Right lobe of liver (tissue), 6 donors: ENCODE data around the gene C1D. TPM values are rescaled to one million over a fixed set of nuclear protein-coding genes. Genes with fewer than 3 reads are reported as not detected.

Experiments used
- ATAC-seq, 4 donors: fragments of 200-7000 bp; cut with Tn5 transposase; one replicate each; pipeline ENCODE4 v1.9.1; 2020; ENCODE audit warnings: mild to moderate bottlenecking in 4 of 4, moderate library complexity in 4 of 4
- DNase-seq, 3 donors: peaks; one replicate each; pipeline ENCODE4 v3.0.0-alpha.2; 2020
- H3K27ac ChIP-seq, 3 donors: fragments of 200-600 bp; one replicate each; pipeline ENCODE4 v1.8.0; 2022
- H3K27me3 ChIP-seq, 2 donors: fragments of 200-600 bp; one replicate each; pipeline ENCODE4 v1.8.0; 2022
- H3K36me3 ChIP-seq, 4 donors: fragments of 200-600 bp; sonication (generic) in 1 of 4; one replicate each; pipeline versions ENCODE4 v1.5.1 to v1.8.0; 2017 to 2022; ENCODE audit warnings: control low read depth in 1 of 4
- H3K4me1 ChIP-seq, 4 donors: fragments of 200-600 bp; sonication (generic) in 1 of 4; one replicate each; pipeline versions ENCODE4 v1.5.1 to v1.8.0; 2017 to 2022; ENCODE audit warnings: control low read depth in 1 of 4
- H3K4me3 ChIP-seq, 3 donors: fragments of 200-600 bp; one replicate each; pipeline ENCODE4 v1.8.0; 2022
- H3K9me3 ChIP-seq, 4 donors: fragments of 200-600 bp; sonication (generic) in 1 of 4; one replicate each; pipeline versions ENCODE4 v1.5.1 to v1.8.0; 2017 to 2022; ENCODE audit warnings: control low read depth in 1 of 4
- POLR2A ChIP-seq: fragments of 450-650 bp; IDR thresholded peaks from one replicate; pipeline ENCODE4 v1.6.1; 2017; ENCODE audit warnings: antibody characterized with exemption, mild to moderate bottlenecking
- WGBS: methylation state at CpG from one replicate; pipeline ENCODE4 v1.1.6; 2018; ENCODE audit warnings: low coverage, low lambda C conversion rate; ENCODE audit not compliant: insufficient coverage; ENCODE audit errors: missing lambda C conversion rate; 5-methylcytosine and 5-hydroxymethylcytosine counted together
- intact Hi-C, 2 donors: fragments of 100-400 bp; cut with DNase I; formaldehyde crosslinking; loops; one replicate each; pipeline versions ENCODE4 v1.11.2 to v1.14.1; 2022
- total RNA-seq, 6 experiments: library from RNA; depleted of rRNA in 2 of 6; stranded (reverse); fragments of >200 nt in 2 of 6; fragmentation: NEBNext Ultra II Directional in 3 of 6; extraction: Animal tissue kit (Norgen Biotek cat#: 25700) in 3 of 6; gene quantifications; one replicate each; pipeline versions ENCODE4 v1.1.0 to v1.2.4, GENCODE V29; 2016 to 2023
- TF ChIP-seq, protein P1 (sequence below), 4 donors: fragments of 200-600 bp in 3 of 4; fragments of 450-650 bp in 1 of 4; IDR thresholded peaks; one replicate each; pipeline versions ENCODE4 v1.5.1 to v1.8.0; 2016 to 2022; ENCODE audit warnings: antibody characterized with exemption in 4 of 4, mild to moderate bottlenecking in 2 of 4
- donor health status: DM: no; HTN: yes; CAD: no.
- donor health status: DM: no; HTN: no; CAD: no.
- donor health status: DM: no; HTN: no; CAD: no.
- donor health status: DM: no; HTN: yes; CAD: no.
- donor health status: DM: no; HTN: yes; CAD: no.

The C1D gene
- total RNA-seq, 6 experiments from 2014 or later: 7.1 to 42.8 (median 15.0) TPM

DNA sequence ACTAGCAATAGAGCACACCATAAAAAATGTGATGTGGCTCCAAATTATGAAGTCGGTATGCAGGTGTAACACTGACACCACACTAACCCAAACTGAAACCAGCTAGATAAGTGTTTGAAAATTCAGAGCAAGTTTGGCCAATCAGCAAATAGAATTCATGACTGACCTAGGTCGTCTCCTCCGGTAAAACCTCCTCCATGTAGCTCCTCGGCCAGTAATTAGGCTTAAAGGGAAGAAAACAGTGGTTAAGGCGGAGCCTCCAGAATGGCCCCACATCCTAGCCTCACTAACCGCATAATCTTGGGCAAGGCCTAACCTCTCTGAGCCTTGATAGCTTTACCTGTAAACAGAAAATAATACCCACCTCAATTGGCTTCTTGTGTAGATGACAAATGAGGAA lies 30.1 kb downstream of the C1D start:
- intact Hi-C loops: no loop called here
- Histone ChIP-seq H3K27me3 (no peaks in the 10 kb centered on the region), H3K36me3 (no peaks in the 10 kb centered on the region), H3K4me1 (no peaks in the 10 kb centered on the region), H3K9me3 (no peaks in the 10 kb centered on the region), H3K4me3 (no peak overlapping the region), H3K27ac (no peak overlapping the region)
- TF ChIP-seq POLR2A: no peak
- TF ChIP-seq, protein P1, sequence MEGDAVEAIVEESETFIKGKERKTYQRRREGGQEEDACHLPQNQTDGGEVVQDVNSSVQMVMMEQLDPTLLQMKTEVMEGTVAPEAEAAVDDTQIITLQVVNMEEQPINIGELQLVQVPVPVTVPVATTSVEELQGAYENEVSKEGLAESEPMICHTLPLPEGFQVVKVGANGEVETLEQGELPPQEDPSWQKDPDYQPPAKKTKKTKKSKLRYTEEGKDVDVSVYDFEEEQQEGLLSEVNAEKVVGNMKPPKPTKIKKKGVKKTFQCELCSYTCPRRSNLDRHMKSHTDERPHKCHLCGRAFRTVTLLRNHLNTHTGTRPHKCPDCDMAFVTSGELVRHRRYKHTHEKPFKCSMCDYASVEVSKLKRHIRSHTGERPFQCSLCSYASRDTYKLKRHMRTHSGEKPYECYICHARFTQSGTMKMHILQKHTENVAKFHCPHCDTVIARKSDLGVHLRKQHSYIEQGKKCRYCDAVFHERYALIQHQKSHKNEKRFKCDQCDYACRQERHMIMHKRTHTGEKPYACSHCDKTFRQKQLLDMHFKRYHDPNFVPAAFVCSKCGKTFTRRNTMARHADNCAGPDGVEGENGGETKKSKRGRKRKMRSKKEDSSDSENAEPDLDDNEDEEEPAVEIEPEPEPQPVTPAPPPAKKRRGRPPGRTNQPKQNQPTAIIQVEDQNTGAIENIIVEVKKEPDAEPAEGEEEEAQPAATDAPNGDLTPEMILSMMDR (IDR thresholded peaks at IDR 0.05): no peak
- WGBS: 32% methylated on average over 5 of the region's 6 CpGs
- no peak for DNase-seq
- ATAC-seq: no peak

DNA sequence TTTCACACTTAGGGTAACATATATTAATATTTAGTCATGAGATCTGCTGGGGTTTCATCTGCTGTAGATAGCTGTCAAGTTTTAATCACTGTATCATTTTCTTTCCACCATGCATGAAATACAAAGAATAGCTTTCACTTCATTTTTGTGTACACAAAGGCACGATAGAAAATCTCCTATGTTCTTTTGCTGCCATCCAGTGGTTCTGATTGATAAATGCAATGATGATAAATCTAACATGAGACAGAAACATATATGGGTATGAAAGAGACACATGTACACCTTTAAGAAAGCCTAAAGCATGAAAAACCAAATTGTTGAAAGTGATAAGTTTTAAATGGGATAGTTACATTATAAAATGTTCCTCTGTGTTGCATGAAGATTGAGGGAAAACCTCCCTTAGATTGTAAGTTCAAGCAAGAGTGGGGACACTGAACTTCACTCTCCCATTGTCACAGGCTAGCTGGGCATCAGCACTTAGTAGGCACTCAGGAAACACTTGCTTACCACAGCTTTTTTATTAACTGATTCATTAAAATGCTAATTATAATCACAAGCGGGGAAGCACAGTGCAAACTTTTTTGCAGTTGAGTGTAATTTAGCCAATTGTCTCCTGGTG lies 31.2 kb downstream of the C1D start:
- no peak for DNase-seq
- 30% methylated on average over 2 of the region's 2 CpGs for WGBS
- intact Hi-C loops: no loop called here
- Histone ChIP-seq H3K36me3 (no peaks in the 10 kb centered on the region), H3K4me1 (no peaks in the 10 kb centered on the region), H3K9me3 (no peaks in the 10 kb centered on the region), H3K4me3 (no peak overlapping the region), H3K27ac (no peak overlapping the region), H3K27me3 (no peaks in the 10 kb centered on the region)
- no peak for TF ChIP-seq POLR2A
- TF ChIP-seq, protein P1 (IDR thresholded peaks at IDR 0.05): peak; percentile 69 to 76 (median 70)
- ATAC-seq: peak; percentile 73 to 86 (median 80)

DNA sequence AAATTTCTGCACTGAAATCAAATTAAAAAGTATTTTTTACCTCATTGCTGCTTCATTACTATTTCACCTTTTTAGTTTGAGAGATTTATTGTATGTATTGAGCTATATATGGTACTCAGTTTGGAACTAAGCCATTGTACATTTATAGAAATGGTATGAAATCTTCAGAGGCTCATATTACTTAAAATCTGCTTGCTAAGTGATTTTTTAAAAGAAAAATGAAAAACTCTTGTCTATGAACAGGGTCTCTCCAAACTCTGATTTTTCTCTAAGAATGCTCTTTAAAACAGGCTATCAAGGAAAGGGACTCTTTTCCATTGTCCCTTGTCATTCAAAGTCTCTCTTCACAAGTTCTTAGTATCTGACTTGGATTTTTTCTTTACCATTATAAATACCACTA lies 31.8 kb downstream of the C1D start:
- intact Hi-C loops: no loop called here
- no peak overlapping the region for H3K4me3 ChIP-seq
- no peak for DNase-seq
- H3K36me3 ChIP-seq: no peaks in the 10 kb centered on the region
- TF ChIP-seq POLR2A: no peak
- TF ChIP-seq, protein P1 (IDR thresholded peaks at IDR 0.05): no peak
- H3K9me3 ChIP-seq: no peaks in the 10 kb centered on the region
- H3K4me1 ChIP-seq: no peaks in the 10 kb centered on the region
- H3K27me3 ChIP-seq: no peaks in the 10 kb centered on the region
- no peak overlapping the region for H3K27ac ChIP-seq
- no peak for ATAC-seq

DNA sequence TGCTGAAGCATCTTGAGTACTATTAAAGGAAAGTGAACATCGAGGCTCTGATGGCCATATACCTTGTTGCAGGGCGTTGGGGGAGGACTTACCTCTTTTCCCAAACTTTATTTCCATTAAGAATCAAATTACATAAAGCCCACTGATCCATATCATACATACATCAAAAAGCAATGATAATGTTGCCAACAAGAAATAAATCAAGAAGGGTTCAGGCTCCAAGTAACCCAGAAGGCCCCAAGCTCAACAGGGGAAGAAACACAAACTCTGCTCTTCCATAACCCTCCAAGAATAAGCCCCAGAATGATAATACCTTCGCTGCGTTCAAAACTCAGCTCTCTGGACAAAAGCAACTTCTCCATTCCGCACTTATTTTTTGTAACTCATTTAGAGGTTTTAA lies 32.3 kb downstream of the C1D start:
- 70% methylated on average over 5 of the region's 5 CpGs for WGBS
- H3K36me3 ChIP-seq: no peaks in the 10 kb centered on the region
- no peak for DNase-seq
- intact Hi-C loops: no loop called here
- TF ChIP-seq, protein P1 (IDR thresholded peaks at IDR 0.05): no peak
- TF ChIP-seq POLR2A: no peak
- H3K4me1 ChIP-seq: no peaks in the 10 kb centered on the region
- no peak overlapping the region for H3K4me3 ChIP-seq
- ATAC-seq: no peak
- no peaks in the 10 kb centered on the region for H3K27me3 ChIP-seq
- no peaks in the 10 kb centered on the region for H3K9me3 ChIP-seq
- H3K27ac ChIP-seq: no peak overlapping the region

DNA sequence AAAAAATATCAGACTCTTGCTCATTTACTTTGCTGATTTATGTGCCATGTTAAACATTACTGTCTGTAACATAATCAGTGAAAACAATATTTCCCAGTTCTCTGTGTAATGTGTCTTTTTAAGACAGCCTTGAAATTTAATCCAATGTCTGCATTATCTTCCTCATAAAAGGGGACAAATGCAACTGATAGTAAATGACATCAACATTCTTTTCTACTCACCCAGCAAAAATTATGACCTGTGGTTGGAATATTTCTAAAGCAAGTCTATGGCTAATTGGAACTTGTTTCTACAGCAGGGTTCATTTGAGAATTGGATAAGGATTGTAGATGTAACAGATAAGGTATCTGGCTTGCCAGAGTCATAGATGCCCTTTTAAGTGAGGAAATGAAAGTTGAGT lies 34.8 kb downstream of the C1D start:
- Histone ChIP-seq H3K27me3 (no peaks in the 10 kb centered on the region), H3K9me3 (no peaks in the 10 kb centered on the region), H3K4me1 (no peaks in the 10 kb centered on the region), H3K36me3 (no peaks in the 10 kb centered on the region), H3K27ac (no peak overlapping the region), H3K4me3 (no peak overlapping the region)
- DNase-seq (no peak), ATAC-seq (no peak)
- intact Hi-C loops: no loop called here
- TF ChIP-seq POLR2A: no peak
- TF ChIP-seq, protein P1 (IDR thresholded peaks at IDR 0.05): no peak
